GM23248 (cell line): Measurements from ENCODE around the gene GFRA1.

Experiments used
- EZH2 ChIP-seq: fragments of 200-600 bp; sonication (generic); IDR thresholded peaks from 2 replicates; pipeline ENCODE4 v1.6.1; 2018; ENCODE audit warnings: antibody characterized with exemption, mild to moderate bottlenecking; ENCODE audit not compliant: insufficient read depth, poor library complexity, severe bottlenecking
- EZH2phosphoT487 ChIP-seq: fragments of 200-600 bp; sonication (generic); IDR thresholded peaks from 2 replicates; pipeline ENCODE4 v1.6.1; 2018; ENCODE audit warnings: antibody characterized with exemption, moderate library complexity, mild to moderate bottlenecking, low read depth; ENCODE audit not compliant: insufficient read depth

- TF ChIP-seq EZH2phosphoT487 (no peak), EZH2 (no peak)
Observed at GRCh38 chr10:116286626-116287200, 13.7 kb upstream of the GFRA1 start.
